Measurements from ENCODE around the gene ST3GAL4. TPM values are rescaled to one million over a fixed set of nuclear protein-coding genes. Genes with fewer than 3 reads are reported as not detected.
A peak's percentile ranks its signal among the peaks of the same experiment; 100 is the strongest.

Gene ST3GAL4
- total RNA-seq, 1 experiment from 2014 or later, result 13.6 TPM

- Histone ChIP-seq H3K4me2 (ENCODE audit: insufficient read depth, insufficient read length, low read length) (no peak overlapping the region), H3K79me1 (ENCODE audit: insufficient read depth, low read depth, low read length, poor library complexity, severe bottlenecking) (no peaks in the 10 kb centered on the region), H2BK20ac (ENCODE audit: low read depth, low read length, poor library complexity, severe bottlenecking) (no peak overlapping the region), H3K4ac (ENCODE audit: low read depth, low read length) (no peak overlapping the region), H2BK5ac (ENCODE audit: insufficient read length, low read length) (no peak overlapping the region), H2AK5ac (ENCODE audit: insufficient read length, low read length) (no peak overlapping the region), H2AFZ (ENCODE audit: low read length) (no peak overlapping the region), H3K27ac (ENCODE audit: insufficient read length, low read depth, low read length) (no peak overlapping the region), H3K4me1 (ENCODE audit: insufficient read depth, low read length) (no peaks in the 10 kb centered on the region), H3K23ac (ENCODE audit: insufficient read length, low read depth, low read length) (no peak overlapping the region), H3K79me2 (ENCODE audit: insufficient read depth, low read length) (no peaks in the 10 kb centered on the region), H2BK120ac (ENCODE audit: low read depth, low read length, poor library complexity, severe bottlenecking) (no peak overlapping the region), H4K20me1 (ENCODE audit: control insufficient read depth, insufficient read depth, insufficient read length) (no peaks in the 10 kb centered on the region), H2BK15ac (ENCODE audit: low read depth, low read length) (no peak overlapping the region), H3K9me3 (ENCODE audit: control insufficient read depth, low read depth, low read length) (no peaks in the 10 kb centered on the region), H3K56ac (ENCODE audit: insufficient read length, low read depth, low read length) (no peak overlapping the region), H3T11ph (ENCODE audit: low read length) (no peak overlapping the region), H4K8ac (replicated peaks; ENCODE audit: insufficient read length, low read depth, low read length) (no peak overlapping the region), H2BK12ac (ENCODE audit: insufficient read length, low read depth, low read length) (no peak overlapping the region), H3K23me2 (ENCODE audit: insufficient read length, low read depth, low read length, poor library complexity, severe bottlenecking) (no peaks in the 10 kb centered on the region), H4K5ac (ENCODE audit: insufficient read length, low read depth, low read length) (no peak overlapping the region), H4K91ac (ENCODE audit: insufficient read length, low read depth, low read length) (no peak overlapping the region), H3K27me3 (ENCODE audit: insufficient read depth, low read length) (no peaks in the 10 kb centered on the region), H3K9ac (ENCODE audit: extremely low read depth, insufficient read length, low read length) (no peak overlapping the region), H3K14ac (ENCODE audit: insufficient read depth, low read length) (no peak overlapping the region), H3K18ac (ENCODE audit: insufficient read length, low read depth, low read length) (no peak overlapping the region)
- no peaks in the 10 kb centered on the region; a peak in 1 of 7 replicates for H3K36me3 Mint-ChIP-seq (ENCODE audit: insufficient read depth in 1 of 3, low read depth in 3 of 3)
- no peak overlapping the region for H3K4me3 Mint-ChIP-seq
- no peaks in the 10 kb centered on the region; a peak in 1 of 5 replicates for H3K9me3 Mint-ChIP-seq
- no peak for DNase-seq
- WGBS (ENCODE audit: extremely low coverage, insufficient read length, low lambda C conversion rate), result no CpG with 5 or more reads among the region's 4 CpGs
- H3K4me1 Mint-ChIP-seq, result peaks cover 13 to 17% of the 10 kb centered on the region in 2 experiments
- no peak for TF ChIP-seq CTCF (conservative IDR thresholded peaks at IDR 0.05)
- no peaks in the 10 kb centered on the region for H3K27me3 Mint-ChIP-seq (ENCODE audit: low read depth)
- peak overlapping the region in 2 of 3 experiments; percentile 42 to 81; a peak in 4 of 7 replicates for H3K27ac Mint-ChIP-seq
Observed at GRCh38 chr11:126392633-126393013, 37.1 kb downstream of the ST3GAL4 start.

Data from H9 (cell line).